Effector memory CD4-positive, alpha-beta T cell (primary cell): ENCODE results near the gene ACP2.

Experiments
- DNase-seq, 3 donors: peaks; one replicate each; pipeline ENCODE4 v3.0.0-alpha.2; 2020
- H3K27ac ChIP-seq: 2 replicates; pipeline ENCODE4 v1.7.0; 2013; ENCODE audit warnings: mild to moderate bottlenecking, low read length, moderate library complexity; ENCODE audit not compliant: insufficient read depth, poor library complexity, severe bottlenecking
- H3K27me3 ChIP-seq: replicated peaks from 2 replicates; pipeline ENCODE4 v1.7.0; 2013; ENCODE audit warnings: mild to moderate bottlenecking, low read length; ENCODE audit not compliant: insufficient read depth, control insufficient read depth, poor library complexity, severe bottlenecking
- H3K36me3 ChIP-seq: 2 replicates; pipeline ENCODE4 v1.7.0; 2013; ENCODE audit warnings: mild to moderate bottlenecking, low read length, moderate library complexity; ENCODE audit not compliant: control insufficient read depth, insufficient read depth
- H3K4me1 ChIP-seq: 2 replicates; pipeline ENCODE4 v1.7.0; 2013; ENCODE audit warnings: low read length, mild to moderate bottlenecking; ENCODE audit not compliant: control insufficient read depth, insufficient read depth, poor library complexity, severe bottlenecking
- H3K4me3 ChIP-seq: 2 replicates; pipeline ENCODE4 v1.7.0; 2013; ENCODE audit warnings: low read length, low read depth, mild to moderate bottlenecking; ENCODE audit not compliant: insufficient read depth, poor library complexity, severe bottlenecking
- H3K9me3 ChIP-seq: 2 replicates; pipeline ENCODE4 v1.7.0; 2013; ENCODE audit warnings: mild to moderate bottlenecking, low read length, moderate library complexity; ENCODE audit not compliant: control insufficient read depth

Gene ACP2

GRCh38 chr11:47244448-47245350 lies 3.9 kb downstream of the ACP2 start:
- H3K9me3 ChIP-seq: no peaks in the 10 kb centered on the region
- H3K4me1 ChIP-seq: peaks cover 11% of the 10 kb centered on the region
- no peak overlapping the region for H3K4me3 ChIP-seq
- DNase-seq: no peak
- H3K36me3 ChIP-seq: peaks cover 50% of the 10 kb centered on the region
- H3K27ac ChIP-seq: no peak overlapping the region
- H3K27me3 ChIP-seq: no peaks in the 10 kb centered on the region

GRCh38 chr11:47243454-47243853 lies 5.2 kb downstream of the ACP2 start:
- Histone ChIP-seq H3K4me3 (no peak overlapping the region), H3K9me3 (no peaks in the 10 kb centered on the region), H3K4me1 (peaks cover 7% of the 10 kb centered on the region), H3K36me3 (peaks cover 62% of the 10 kb centered on the region), H3K27me3 (no peaks in the 10 kb centered on the region), H3K27ac (no peak overlapping the region)
- DNase-seq: no peak

GRCh38 chr11:47242596-47243192 lies 5.9 kb downstream of the ACP2 start:
- no peaks in the 10 kb centered on the region for H3K27me3 ChIP-seq
- no peaks in the 10 kb centered on the region for H3K9me3 ChIP-seq
- H3K36me3 ChIP-seq: peaks cover 66% of the 10 kb centered on the region
- H3K27ac ChIP-seq: no peak overlapping the region
- no peak overlapping the region for H3K4me3 ChIP-seq
- DNase-seq: no peak
- peaks cover 4% of the 10 kb centered on the region for H3K4me1 ChIP-seq

GRCh38 chr11:47241841-47242301 lies 6.7 kb downstream of the ACP2 start:
- no peaks in the 10 kb centered on the region for H3K9me3 ChIP-seq
- H3K27ac ChIP-seq: no peak overlapping the region
- no peaks in the 10 kb centered on the region for H3K27me3 ChIP-seq
- peaks cover 67% of the 10 kb centered on the region for H3K36me3 ChIP-seq
- no peak for DNase-seq
- H3K4me1 ChIP-seq: no peaks in the 10 kb centered on the region
- no peak overlapping the region for H3K4me3 ChIP-seq

GRCh38 chr11:47239852-47240251 lies 8.8 kb downstream of the ACP2 start:
- Histone ChIP-seq H3K4me3 (no peak overlapping the region), H3K36me3 (peaks cover 59% of the 10 kb centered on the region), H3K4me1 (peaks cover 7% of the 10 kb centered on the region)

GRCh38 chr11:47236482-47236881 lies 12.1 kb downstream of the ACP2 start:
- peaks cover 34% of the 10 kb centered on the region for H3K36me3 ChIP-seq
- H3K27me3 ChIP-seq: no peaks in the 10 kb centered on the region
- peaks cover 15% of the 10 kb centered on the region for H3K4me1 ChIP-seq
- DNase-seq: no peak
- H3K27ac ChIP-seq: peak overlapping the region; percentile 8
- no peak overlapping the region for H3K4me3 ChIP-seq
- no peaks in the 10 kb centered on the region for H3K9me3 ChIP-seq

More at GRCh38 chr11:47239852-47240251, 8.8 kb downstream of the ACP2 start:
- Histone ChIP-seq H3K27me3 (no peaks in the 10 kb centered on the region), H3K27ac (no peak overlapping the region), H3K9me3 (no peaks in the 10 kb centered on the region)
- DNase-seq: no peak

- Histone ChIP-seq H3K36me3 (peaks cover 31% of the 10 kb centered on the region), H3K4me3 (no peak overlapping the region), H3K9me3 (no peaks in the 10 kb centered on the region), H3K27me3 (no peaks in the 10 kb centered on the region), H3K4me1 (peaks cover 15% of the 10 kb centered on the region), H3K27ac (peak overlapping the region; percentile 80)
- no peak for DNase-seq
Observed at GRCh38 chr11:47235163-47235562, 13.5 kb downstream of the ACP2 start.

- H3K36me3 ChIP-seq: peaks cover 29% of the 10 kb centered on the region
- H3K4me1 ChIP-seq: peaks cover 15% of the 10 kb centered on the region
- H3K4me3 ChIP-seq: no peak overlapping the region
- H3K27ac ChIP-seq: peak overlapping the region; percentile 80
- no peaks in the 10 kb centered on the region for H3K9me3 ChIP-seq
- peak; percentile 72 to 76 (median 73) for DNase-seq
- H3K27me3 ChIP-seq: no peaks in the 10 kb centered on the region
Observed at GRCh38 chr11:47234669-47235100, 13.9 kb downstream of the ACP2 start.

- no peaks in the 10 kb centered on the region for H3K9me3 ChIP-seq
- peak overlapping the region; percentile 80 for H3K27ac ChIP-seq
- peaks cover 15% of the 10 kb centered on the region for H3K4me1 ChIP-seq
- H3K27me3 ChIP-seq: no peaks in the 10 kb centered on the region
- no peak overlapping the region for H3K4me3 ChIP-seq
- H3K36me3 ChIP-seq: peaks cover 24% of the 10 kb centered on the region
- no peak for DNase-seq
Observed at GRCh38 chr11:47233989-47234668, 14.5 kb downstream of the ACP2 start.
